Fibroblast of lung (primary cell): ENCODE data around the gene SLC66A3. TPM values are rescaled to one million over a fixed set of nuclear protein-coding genes. Genes with fewer than 3 reads are reported as not detected.

ENCODE experiments used
- DNase-seq, 2 donors: peaks; one replicate each; pipeline versions ENCODE4 v3.0.0 to v3.0.0-alpha.2; 2010; ENCODE audit warnings: low read depth in 2 of 2
- H2AFZ ChIP-seq: 2 replicates; pipeline ENCODE4 v1.5.1; 2012; ENCODE audit warnings: low read length, control low read depth, inconsistent platforms
- H3K27ac ChIP-seq: 2 replicates; pipeline ENCODE4 v1.5.1; 2011; ENCODE audit warnings: low read length, control low read depth; ENCODE audit not compliant: insufficient read depth
- H3K27me3 ChIP-seq: 2 replicates; pipeline ENCODE4 v1.5.1; 2011; ENCODE audit warnings: mild to moderate bottlenecking, low read length; ENCODE audit not compliant: control insufficient read depth, insufficient read depth
- H3K36me3 ChIP-seq: 2 replicates; pipeline ENCODE4 v1.5.1; 2011; ENCODE audit warnings: low read length; ENCODE audit not compliant: control insufficient read depth, insufficient read depth
- H3K4me1 ChIP-seq: 2 replicates; pipeline ENCODE4 v1.5.1; 2011; ENCODE audit warnings: low read length; ENCODE audit not compliant: control insufficient read depth, insufficient read depth; ENCODE audit errors: extremely low read depth
- H3K4me2 ChIP-seq: 2 replicates; pipeline ENCODE4 v1.5.1; 2011; ENCODE audit warnings: low read length, control low read depth; ENCODE audit not compliant: insufficient read depth; ENCODE audit errors: extremely low read depth
- H3K4me3 ChIP-seq, 4 experiments: fragments of 200-600 bp in 1 of 4; sonication (generic) in 1 of 4; replicated peaks in 1 of 4; 2 replicates each; pipeline ENCODE4 v1.5.1; 2011 to 2016; ENCODE audit warnings: low read length in 4 of 4, low read depth in 3 of 4, mild to moderate bottlenecking in 3 of 4, control low read depth in 2 of 4, inconsistent platforms in 1 of 4, mixed read lengths in 1 of 4; ENCODE audit not compliant: insufficient read depth in 1 of 4; ENCODE audit errors: control extremely low read depth in 1 of 4
- H3K79me2 ChIP-seq: 2 replicates; pipeline ENCODE4 v1.5.1; 2012; ENCODE audit warnings: mild to moderate bottlenecking, low read length, inconsistent platforms; ENCODE audit not compliant: control insufficient read depth, insufficient read depth
- H3K9ac ChIP-seq: 2 replicates; pipeline ENCODE4 v1.5.1; 2011; ENCODE audit warnings: mild to moderate bottlenecking, low read length, control low read depth; ENCODE audit not compliant: insufficient read depth
- H3K9me3 ChIP-seq: 2 replicates; pipeline ENCODE4 v1.5.1; 2012; ENCODE audit warnings: low read depth, low read length; ENCODE audit not compliant: control insufficient read depth, insufficient read depth
- H4K20me1 ChIP-seq: 2 replicates; pipeline ENCODE4 v1.5.1; 2011; ENCODE audit warnings: low read length; ENCODE audit not compliant: control insufficient read depth, insufficient read depth; ENCODE audit errors: extremely low read depth
- CTCF ChIP-seq, 2 donors: IDR thresholded peaks in 1 of 2; conservative IDR thresholded peaks in 1 of 2; 1 replicate in 1 of 2; 2 replicates in 1 of 2; pipeline ENCODE4 v1.5.1; 2011 to 2012; ENCODE audit warnings: low read length in 2 of 2, control low read depth in 1 of 2, inconsistent platforms in 1 of 2, low read depth in 1 of 2, mild to moderate bottlenecking in 1 of 2
- EZH2 ChIP-seq: IDR thresholded peaks from 2 replicates; pipeline ENCODE4 v1.5.1; 2012; ENCODE audit warnings: low read length, control low read depth, mild to moderate bottlenecking; ENCODE audit errors: missing control alignments
- polyA plus RNA-seq, 2 donors: library from polyadenylated mRNA; depleted of rRNA in 1 of 2; stranded (reverse) in 1 of 2; unstranded in 1 of 2; fragments of >200 nt; gene quantifications; 2 replicates each; pipeline ENCODE4 v1.2.1, GENCODE V29; 2011 to 2012; ENCODE audit warnings: missing spikeins in 1 of 2
- total RNA-seq: library from RNA; depleted of rRNA; stranded (reverse); fragments of >200 nt; gene quantifications from 2 replicates; pipeline ENCODE4 v1.2.1, GENCODE V29; 2014

Gene SLC66A3
- total and polyA plus RNA-seq, 2 donors (not counting 1 experiment from before 2014, with no cell fraction given), result 31.7 to 39.8 TPM

GRCh38 chr2:11186145-11186544 is 30.9 kb downstream of the SLC66A3 start:
- no peak for TF ChIP-seq CTCF (conservative IDR thresholded peaks at IDR 0.05 in 1 of 2, IDR thresholded peaks at IDR 0.05 in 1 of 2; ENCODE audit: low read depth in 1 of 2, low read length in 2 of 2)
- TF ChIP-seq EZH2, result no peak
- no peak for DNase-seq
- no peaks in the 10 kb centered on the region for H3K27me3 ChIP-seq

GRCh38 chr2:11187083-11187619 is 31.9 kb downstream of the SLC66A3 start:
- H3K27me3 ChIP-seq, result no peaks in the 10 kb centered on the region

More at GRCh38 chr2:11186145-11186544, 30.9 kb downstream of the SLC66A3 start:
- no peak overlapping the region for H3K9ac ChIP-seq
- no peak overlapping the region for H3K4me3 ChIP-seq
- H3K79me2 ChIP-seq, result no peaks in the 10 kb centered on the region
- H3K4me2 ChIP-seq, result no peak overlapping the region
- H2AFZ ChIP-seq, result no peak overlapping the region
- H3K4me1 ChIP-seq, result no peaks in the 10 kb centered on the region
- no peak overlapping the region for H3K27ac ChIP-seq
- H4K20me1 ChIP-seq, result no peaks in the 10 kb centered on the region
- H3K9me3 ChIP-seq, result no peaks in the 10 kb centered on the region
- peaks cover 3% of the 10 kb centered on the region for H3K36me3 ChIP-seq

GRCh38 chr2:11187731-11188130 is 32.5 kb downstream of the SLC66A3 start:
- Histone ChIP-seq H3K27me3 (no peaks in the 10 kb centered on the region), H3K4me1 (no peaks in the 10 kb centered on the region), H3K27ac (no peak overlapping the region), H3K36me3 (peaks cover 5% of the 10 kb centered on the region), H3K4me2 (no peak overlapping the region), H3K9ac (no peak overlapping the region), H4K20me1 (no peaks in the 10 kb centered on the region), H2AFZ (no peak overlapping the region), H3K79me2 (no peaks in the 10 kb centered on the region), H3K4me3 (no peak overlapping the region), H3K9me3 (no peaks in the 10 kb centered on the region)
- no peak for DNase-seq
- TF ChIP-seq EZH2 (no peak), CTCF (conservative IDR thresholded peaks at IDR 0.05 in 1 of 2, IDR thresholded peaks at IDR 0.05 in 1 of 2; ENCODE audit: low read depth in 1 of 2, low read length in 2 of 2) (no peak)

More at GRCh38 chr2:11187083-11187619, 31.9 kb downstream of the SLC66A3 start:
- no peaks in the 10 kb centered on the region for H3K79me2 ChIP-seq
- H3K9me3 ChIP-seq, result no peaks in the 10 kb centered on the region
- no peak overlapping the region for H3K4me2 ChIP-seq
- H3K4me3 ChIP-seq, result no peak overlapping the region
- no peaks in the 10 kb centered on the region for H4K20me1 ChIP-seq
- peak; percentile 69 to 83 for DNase-seq
- no peak overlapping the region for H3K27ac ChIP-seq
- no peak overlapping the region for H3K9ac ChIP-seq
- peaks cover 5% of the 10 kb centered on the region for H3K36me3 ChIP-seq
- TF ChIP-seq EZH2, result no peak
- TF ChIP-seq CTCF (conservative IDR thresholded peaks at IDR 0.05 in 1 of 2, IDR thresholded peaks at IDR 0.05 in 1 of 2; ENCODE audit: low read depth in 1 of 2, low read length in 2 of 2), result no peak
- no peak overlapping the region for H2AFZ ChIP-seq
- no peaks in the 10 kb centered on the region for H3K4me1 ChIP-seq
